Gastroesophageal sphincter (tissue), 4 donors: ENCODE measurements around the gene PRICKLE4. TPM values are rescaled to one million over a fixed set of nuclear protein-coding genes. Genes with fewer than 3 reads are reported as not detected.

Source experiments
- ATAC-seq: fragments of 150-250 bp; one replicate; pipeline ENCODE4 v1.9.1; 2016; ENCODE audit warnings: mild to moderate bottlenecking, moderate library complexity
- H3K27ac ChIP-seq, 4 donors: fragments of 200-600 bp; sonication (generic) in 3 of 4; 1 replicate in 3 of 4; 2 replicates in 1 of 4; pipeline ENCODE4 v1.5.1; 2016 to 2019
- H3K27me3 ChIP-seq: fragments of 200-600 bp; sonication (generic); one replicate; pipeline ENCODE4 v1.5.1; 2019
- H3K36me3 ChIP-seq, 2 donors: fragments of 200-600 bp; sonication (generic); one replicate each; pipeline ENCODE4 v1.5.1; 2019; ENCODE audit warnings: control low read depth in 1 of 2
- H3K4me1 ChIP-seq, 3 donors: fragments of 200-600 bp; sonication (generic); 1 replicate in 2 of 3; 2 replicates in 1 of 3; pipeline ENCODE4 v1.5.1; 2016 to 2019; ENCODE audit warnings: control low read depth in 2 of 3
- H3K4me3 ChIP-seq, 2 donors: fragments of 200-600 bp; sonication (generic); one replicate each; pipeline ENCODE4 v1.5.1; 2019; ENCODE audit warnings: mild to moderate bottlenecking in 1 of 2, moderate library complexity in 1 of 2
- H3K9me3 ChIP-seq, 3 donors: fragments of 200-600 bp; sonication (generic); one replicate each; pipeline ENCODE4 v1.5.1; 2017 to 2019; ENCODE audit warnings: control low read depth in 2 of 3
- CTCF ChIP-seq, 4 experiments: fragments of 200-600 bp in 2 of 4; fragments of 450-650 bp in 2 of 4; sonication (generic) in 1 of 4; IDR thresholded peaks; one replicate each; pipeline ENCODE4 v1.5.1; 2017 to 2019; ENCODE audit warnings: antibody characterized with exemption in 4 of 4, mild to moderate bottlenecking in 2 of 4, moderate library complexity in 2 of 4
- EP300 ChIP-seq: sonication (generic); formaldehyde crosslinking; IDR thresholded peaks from one replicate; pipeline ENCODE4 v1.6.1; 2017; ENCODE audit warnings: antibody characterized with exemption, mild to moderate bottlenecking
- POLR2A ChIP-seq, 2 donors: fragments of 450-650 bp; IDR thresholded peaks; one replicate each; pipeline ENCODE4 v1.6.1; 2017; ENCODE audit warnings: antibody characterized with exemption in 2 of 2, mild to moderate bottlenecking in 2 of 2, moderate library complexity in 1 of 2
- POLR2AphosphoS5 ChIP-seq: sonication (generic); formaldehyde crosslinking; IDR thresholded peaks from one replicate; pipeline ENCODE4 v1.6.1; 2017; ENCODE audit warnings: antibody characterized with exemption
- WGBS, 2 donors: methylation state at CpG; one replicate each; pipeline ENCODE4 v1.1.5; 2018; ENCODE audit warnings: low coverage in 1 of 2; 5-methylcytosine and 5-hydroxymethylcytosine counted together
- total RNA-seq, 4 donors: library from RNA; depleted of rRNA; stranded (reverse); fragments of >200 nt; gene quantifications; one replicate each; pipeline ENCODE4 v1.1.0, GENCODE V29; 2016

The PRICKLE4 gene
- total RNA-seq, 4 donors from 2014 or later: 0.94 to 5.0 (median 2.3) TPM

DNA sequence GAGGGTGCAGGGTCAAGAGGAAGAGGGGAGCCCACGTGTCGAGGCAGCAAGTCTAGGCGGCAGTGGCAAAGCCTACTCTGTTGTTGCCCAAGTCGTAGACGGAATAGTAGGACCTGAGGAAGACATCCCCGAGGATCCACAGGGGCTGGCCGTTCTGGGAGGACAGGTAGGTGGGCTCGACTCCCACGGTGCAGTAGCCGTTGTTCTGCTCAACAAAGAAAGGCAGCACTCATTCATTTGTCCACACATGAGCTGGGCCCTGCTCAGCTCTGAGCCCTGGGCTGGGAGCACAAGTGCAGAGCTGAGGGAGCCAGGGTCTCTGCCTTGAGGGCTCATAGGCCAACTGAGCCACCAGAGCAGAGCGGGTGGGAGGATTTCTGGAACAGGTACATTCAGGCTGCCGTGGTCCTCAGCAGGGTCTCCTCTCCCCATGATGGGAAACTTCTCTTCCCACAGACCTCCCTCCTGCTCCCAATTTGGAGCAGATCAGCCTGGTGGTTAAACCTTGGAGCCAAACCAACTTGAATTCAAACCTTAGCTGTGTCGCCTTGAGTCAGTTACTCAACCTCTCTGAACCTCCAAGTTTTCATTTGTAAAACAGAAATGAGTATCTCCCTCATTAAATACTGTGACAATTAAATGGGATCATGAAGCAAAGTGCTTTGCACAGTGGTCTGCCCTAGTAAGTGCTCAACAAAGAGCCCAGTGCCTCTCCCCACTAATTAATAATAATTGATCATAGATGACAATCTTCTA, 43.6 kb upstream of the PRICKLE4 start:
- ATAC-seq: no peak
- WGBS, 2 donors: 83% methylated on average over 1 of the region's 13 CpGs; no CpG with 5 or more reads in 1 of the 2 donors
- Histone ChIP-seq H3K27me3 (no peaks in the 10 kb centered on the region), H3K27ac (no peak overlapping the region), H3K36me3 (no peaks in the 10 kb centered on the region), H3K4me1 (peaks cover 0 to 28% (median 9%) of the 10 kb centered on the region in 3 donors), H3K4me3 (no peak overlapping the region), H3K9me3 (no peaks in the 10 kb centered on the region)
- TF ChIP-seq POLR2A (IDR thresholded peaks at IDR 0.05) (no peak), POLR2AphosphoS5 (no peak)

GRCh38 chr6:41737591-41738130, 42.9 kb upstream of the PRICKLE4 start:
- H3K27me3 ChIP-seq: no peaks in the 10 kb centered on the region
- no peaks in the 10 kb centered on the region for H3K9me3 ChIP-seq
- no peak for ATAC-seq
- H3K4me3 ChIP-seq: no peak overlapping the region
- WGBS, 2 donors: 88% methylated on average over 2 to 6 of the region's 6 CpGs
- TF ChIP-seq CTCF (IDR thresholded peaks at IDR 0.05): no peak
- no peak for TF ChIP-seq EP300
- TF ChIP-seq POLR2AphosphoS5: no peak
- no peak for TF ChIP-seq POLR2A (IDR thresholded peaks at IDR 0.05)
- H3K27ac ChIP-seq: no peak overlapping the region
- H3K4me1 ChIP-seq: peaks cover 0 to 21% (median 7%) of the 10 kb centered on the region in 3 donors
- no peaks in the 10 kb centered on the region for H3K36me3 ChIP-seq

- Histone ChIP-seq H3K27me3 (no peaks in the 10 kb centered on the region), H3K27ac (no peak overlapping the region), H3K4me3 (no peak overlapping the region), H3K4me1 (peaks cover 0 to 8% (median 0%) of the 10 kb centered on the region in 3 donors), H3K36me3 (no peaks in the 10 kb centered on the region), H3K9me3 (no peaks in the 10 kb centered on the region)
- no peak for ATAC-seq
- 65 to 85% methylated on average over 3 to 4 of the region's 4 CpGs for WGBS, 2 donors
- TF ChIP-seq POLR2A (IDR thresholded peaks at IDR 0.05) (no peak), POLR2AphosphoS5 (no peak), EP300 (no peak), CTCF (IDR thresholded peaks at IDR 0.05) (no peak)
Measured at GRCh38 chr6:41739041-41739440, 41.5 kb upstream of the PRICKLE4 start.

DNA sequence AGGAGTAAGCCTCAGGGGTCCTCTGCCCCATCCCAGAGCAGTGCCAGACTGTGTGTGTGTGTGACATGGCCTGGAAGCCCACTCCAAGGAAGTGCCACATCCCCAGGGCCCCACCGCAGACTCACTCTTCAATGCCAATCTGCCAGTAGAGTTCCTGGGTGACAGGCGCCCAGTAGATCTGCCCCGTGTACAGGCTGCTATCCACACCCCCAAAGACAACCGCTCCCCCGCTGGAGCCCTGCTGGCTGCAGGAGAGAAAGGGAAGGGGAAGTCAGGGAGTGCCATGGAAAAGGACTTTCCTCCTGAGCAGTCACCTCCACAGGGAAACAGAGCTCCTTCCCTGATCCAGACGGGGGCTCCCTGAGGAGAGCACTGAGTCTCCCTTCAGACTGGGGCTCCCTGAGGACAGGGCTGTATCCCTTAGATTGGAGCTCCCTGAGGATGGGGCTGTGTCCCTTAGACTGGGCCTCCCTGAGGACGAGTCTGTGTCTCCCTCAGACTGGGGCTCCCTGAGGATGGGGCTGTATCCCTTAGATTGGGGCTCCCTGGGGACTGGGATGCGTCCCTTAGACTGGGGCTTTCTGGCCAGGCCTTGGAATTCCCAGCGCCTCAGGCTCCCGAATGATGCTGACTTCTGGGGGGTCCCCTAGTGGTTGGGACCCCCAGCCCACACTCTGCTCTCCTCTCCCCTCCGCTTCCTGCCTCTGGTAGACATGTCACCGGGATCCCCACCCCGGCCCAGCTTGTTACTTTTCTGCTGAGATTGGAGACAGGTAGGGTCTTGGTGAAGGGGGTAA, 40.0 kb upstream of the PRICKLE4 start:
- 53 to 80% methylated on average over 2 to 3 of the region's 13 CpGs for WGBS, 2 donors

More for the DNA sequence above, 40.0 kb upstream of the PRICKLE4 start:
- H3K27me3 ChIP-seq: no peaks in the 10 kb centered on the region
- H3K9me3 ChIP-seq: no peaks in the 10 kb centered on the region
- no peak for ATAC-seq
- no peak overlapping the region for H3K4me3 ChIP-seq
- no peak overlapping the region for H3K27ac ChIP-seq
- no peaks in the 10 kb centered on the region for H3K36me3 ChIP-seq
- no peak for TF ChIP-seq POLR2A (IDR thresholded peaks at IDR 0.05)
- no peak for TF ChIP-seq CTCF (IDR thresholded peaks at IDR 0.05)
- no peak for TF ChIP-seq EP300
- TF ChIP-seq POLR2AphosphoS5: no peak
- peaks cover 0 to 7% (median 0%) of the 10 kb centered on the region in 3 donors for H3K4me1 ChIP-seq
